ENCODE data around the gene CYP4A22.
"Not testable (repeated sequence)": the region's sequence is repeated elsewhere in the genome, so short reads cannot be mapped to it uniquely, and the experiment has no call there.

Gene CYP4A22

DNA sequence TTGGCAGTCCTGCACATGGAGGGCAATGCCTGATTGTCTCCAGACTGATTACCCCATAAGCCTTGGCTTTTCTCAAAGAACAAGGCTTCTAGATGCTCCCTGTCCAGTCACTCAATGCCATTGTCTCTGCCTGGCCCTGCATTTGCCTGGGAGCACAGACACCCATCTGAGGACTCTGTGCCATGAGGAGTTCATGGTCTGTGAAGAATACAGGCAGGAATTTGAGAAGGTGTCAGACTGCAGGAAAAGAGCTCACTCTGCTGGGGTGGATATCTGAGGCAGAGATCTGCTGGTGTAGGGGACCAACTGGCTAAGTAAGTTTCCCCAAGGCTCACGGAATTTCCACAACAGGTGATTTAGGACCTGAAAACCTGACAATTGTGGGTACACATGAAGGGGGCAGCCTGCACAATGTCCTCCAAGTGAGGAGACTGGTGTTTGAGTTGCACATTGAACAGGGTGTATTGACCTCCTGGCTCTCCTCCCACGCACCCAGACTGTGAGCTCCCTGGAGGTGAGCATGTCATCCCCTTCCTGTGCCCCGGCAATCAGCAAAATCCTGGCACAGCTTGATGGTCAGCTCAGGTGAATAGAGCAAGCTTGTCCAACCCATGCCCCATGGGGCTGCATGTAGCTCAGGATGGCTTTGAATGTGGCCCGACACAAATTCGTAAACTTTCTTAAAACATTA lies 829 bp downstream of the CYP4A22 start:
- no peaks in the 10 kb centered on the region for H3K36me3 Mint-ChIP-seq
- no peaks in the 10 kb centered on the region for H3K9me3 Mint-ChIP-seq (ENCODE audit: low read depth)
- H3K4me3 Mint-ChIP-seq = no peak overlapping the region
- no peak overlapping the region for H3K27ac Mint-ChIP-seq
- no peaks in the 10 kb centered on the region for H3K4me1 Mint-ChIP-seq (ENCODE audit: low read depth)
- peaks cover 5% of the 10 kb centered on the region for H3K27me3 Mint-ChIP-seq

DNA sequence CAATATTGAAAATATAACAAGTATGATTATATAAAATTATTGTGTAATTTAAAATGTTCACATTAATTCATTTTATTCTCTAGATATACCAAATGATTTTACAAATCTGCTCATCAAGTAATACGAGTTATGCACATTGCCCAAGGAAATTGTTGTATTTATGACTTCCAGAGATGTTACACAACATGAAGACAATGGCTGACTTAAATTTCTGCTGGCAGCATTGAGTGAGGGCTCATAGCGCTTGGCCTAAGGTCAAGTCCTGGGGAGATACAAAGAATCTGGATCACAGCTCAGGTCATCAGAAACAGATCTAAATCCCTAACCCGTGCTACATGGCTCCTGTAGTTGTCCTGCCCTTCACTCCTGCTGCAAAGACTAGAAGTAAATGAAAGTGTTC lies 3.1 kb downstream of the CYP4A22 start:
- not testable (repeated sequence) for H3K36me3 Mint-ChIP-seq; H3K4me1 Mint-ChIP-seq (ENCODE audit: low read depth); H3K27me3 Mint-ChIP-seq; H3K27ac Mint-ChIP-seq; H3K9me3 Mint-ChIP-seq (ENCODE audit: low read depth); H3K4me3 Mint-ChIP-seq

DNA sequence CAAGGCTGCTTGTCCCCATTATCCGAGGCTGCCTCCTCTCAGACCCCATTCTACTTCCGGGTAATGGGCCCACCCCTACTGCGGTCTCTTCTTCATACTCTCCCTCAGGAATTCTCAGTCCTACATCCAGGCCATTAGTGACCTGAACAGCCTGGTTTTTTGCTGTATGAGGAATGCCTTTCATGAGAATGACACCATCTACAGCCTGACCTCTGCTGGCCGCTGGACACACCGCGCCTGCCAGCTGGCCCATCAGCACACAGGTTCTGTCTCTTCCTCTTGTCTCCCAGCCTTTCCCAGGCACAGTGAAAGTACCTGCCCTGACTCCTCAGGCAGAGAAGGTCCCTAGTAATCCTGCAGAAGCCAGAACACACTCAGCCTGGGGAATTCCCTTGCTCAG lies 6.4 kb downstream of the CYP4A22 start:
- not testable (repeated sequence) for H3K9me3 Mint-ChIP-seq (ENCODE audit: low read depth); H3K27ac Mint-ChIP-seq; H3K27me3 Mint-ChIP-seq; H3K4me1 Mint-ChIP-seq (ENCODE audit: low read depth); H3K36me3 Mint-ChIP-seq; H3K4me3 Mint-ChIP-seq

DNA sequence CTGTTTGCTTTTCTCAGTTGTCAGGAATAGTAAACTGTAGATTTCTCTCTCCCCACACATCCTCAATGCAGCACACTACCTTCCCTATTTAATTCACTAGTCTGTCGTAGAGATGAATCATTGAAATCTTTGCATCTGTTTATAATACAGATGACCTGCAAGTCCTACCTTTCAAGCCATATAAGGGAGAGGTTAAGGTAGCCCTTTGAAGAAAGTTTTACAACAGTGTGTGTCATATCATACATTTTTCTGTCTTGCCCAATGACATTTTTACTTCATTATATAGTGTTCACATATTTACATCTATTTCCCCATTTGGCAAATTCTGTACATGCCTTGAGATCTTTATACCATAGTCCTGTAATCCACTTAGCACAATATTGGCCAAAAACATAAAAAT lies 9.3 kb downstream of the CYP4A22 start:
- H3K27me3 Mint-ChIP-seq = peaks cover 17% of the 10 kb centered on the region
- H3K27ac Mint-ChIP-seq; H3K9me3 Mint-ChIP-seq (ENCODE audit: low read depth): not testable (repeated sequence)

DNA sequence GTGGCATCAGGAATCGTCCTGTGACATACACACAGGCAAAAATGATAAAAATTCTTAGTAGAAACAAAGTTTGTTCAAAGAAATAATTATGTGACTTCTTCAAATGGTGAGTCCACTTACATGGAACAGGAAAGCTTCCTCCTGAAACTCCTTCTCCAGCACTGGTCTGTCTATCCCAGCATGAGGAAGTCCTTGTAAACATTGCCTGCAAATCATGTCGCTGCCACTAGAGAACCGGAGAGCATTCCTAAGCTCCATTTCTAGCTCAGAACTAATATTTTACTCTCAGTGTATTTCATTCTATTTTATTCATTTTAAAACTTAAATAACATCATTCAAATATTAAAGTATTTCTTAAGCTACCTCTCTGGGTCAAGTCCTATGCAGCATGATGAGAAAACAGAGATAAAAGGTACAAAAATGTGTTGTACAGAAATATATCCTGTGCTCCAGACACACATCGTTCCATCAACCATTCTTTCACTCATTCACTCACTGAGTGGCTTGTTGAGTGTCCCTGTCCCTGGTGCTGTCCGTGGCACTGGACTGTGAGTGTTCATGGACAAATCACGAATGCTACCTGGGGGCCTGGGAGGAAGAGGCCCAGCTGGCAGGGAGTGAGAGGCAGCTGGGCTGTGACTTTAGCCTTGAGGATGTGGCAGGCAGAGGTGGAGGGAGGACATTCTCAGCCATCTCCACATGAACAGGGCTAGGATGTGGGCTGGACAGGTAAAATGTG lies 10.0 kb downstream of the CYP4A22 start:
- H3K27me3 Mint-ChIP-seq = peaks cover 19% of the 10 kb centered on the region
- H3K9me3 Mint-ChIP-seq (ENCODE audit: low read depth) = no peaks in the 10 kb centered on the region
- no peak overlapping the region for H3K4me3 Mint-ChIP-seq
- H3K27ac Mint-ChIP-seq = no peak overlapping the region
- H3K36me3 Mint-ChIP-seq = no peaks in the 10 kb centered on the region
- H3K4me1 Mint-ChIP-seq (ENCODE audit: low read depth) = no peaks in the 10 kb centered on the region

More for the DNA sequence above, 9.3 kb downstream of the CYP4A22 start:
- H3K36me3 Mint-ChIP-seq; H3K4me1 Mint-ChIP-seq (ENCODE audit: low read depth); H3K4me3 Mint-ChIP-seq: not testable (repeated sequence)

DNA sequence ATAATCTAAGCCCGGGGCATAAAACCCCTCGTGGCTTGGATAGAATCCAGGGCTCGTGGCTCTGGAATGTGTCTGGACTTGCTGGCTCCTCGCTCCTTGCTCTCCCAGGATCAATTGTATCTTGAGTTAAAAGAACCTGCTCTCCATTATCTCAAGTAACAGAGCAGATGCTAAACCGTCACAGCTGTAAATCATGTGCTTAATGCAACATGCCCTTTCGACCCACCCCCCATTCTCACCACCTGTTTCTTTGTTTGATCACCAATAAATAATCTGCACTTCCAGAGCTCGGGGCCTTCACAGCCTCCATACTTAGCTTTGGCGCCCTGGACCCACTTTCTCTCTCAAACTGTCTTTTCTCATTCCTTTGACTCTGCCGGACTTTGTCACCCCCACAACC lies 11.9 kb downstream of the CYP4A22 start:
- H3K4me3 Mint-ChIP-seq; H3K27ac Mint-ChIP-seq; H3K4me1 Mint-ChIP-seq (ENCODE audit: low read depth); H3K9me3 Mint-ChIP-seq (ENCODE audit: low read depth); H3K36me3 Mint-ChIP-seq: not testable (repeated sequence)
- peaks cover 21% of the 10 kb centered on the region for H3K27me3 Mint-ChIP-seq

DNA sequence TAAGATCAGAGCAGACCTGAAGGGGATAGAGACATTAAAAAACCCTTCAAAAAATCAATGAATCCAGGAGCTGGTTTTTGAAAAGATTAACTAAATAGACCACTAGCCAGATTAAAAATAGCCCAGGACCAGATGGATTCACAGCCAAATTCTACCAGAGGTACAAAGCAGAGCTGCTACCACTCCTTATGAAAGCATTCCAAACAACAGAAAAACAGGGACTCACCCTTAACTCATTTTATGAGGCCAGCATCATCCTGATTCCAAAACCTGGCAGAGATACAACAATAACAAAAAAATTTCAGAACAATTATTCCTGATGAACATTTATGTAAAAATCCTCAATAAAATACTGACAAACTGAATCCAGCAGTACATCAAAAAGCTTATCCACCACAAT lies 19.2 kb downstream of the CYP4A22 start:
- H3K27ac Mint-ChIP-seq; H3K4me1 Mint-ChIP-seq (ENCODE audit: low read depth); H3K36me3 Mint-ChIP-seq; H3K9me3 Mint-ChIP-seq (ENCODE audit: low read depth); H3K4me3 Mint-ChIP-seq: not testable (repeated sequence)
- H3K27me3 Mint-ChIP-seq = peaks cover 22% of the 10 kb centered on the region

DNA sequence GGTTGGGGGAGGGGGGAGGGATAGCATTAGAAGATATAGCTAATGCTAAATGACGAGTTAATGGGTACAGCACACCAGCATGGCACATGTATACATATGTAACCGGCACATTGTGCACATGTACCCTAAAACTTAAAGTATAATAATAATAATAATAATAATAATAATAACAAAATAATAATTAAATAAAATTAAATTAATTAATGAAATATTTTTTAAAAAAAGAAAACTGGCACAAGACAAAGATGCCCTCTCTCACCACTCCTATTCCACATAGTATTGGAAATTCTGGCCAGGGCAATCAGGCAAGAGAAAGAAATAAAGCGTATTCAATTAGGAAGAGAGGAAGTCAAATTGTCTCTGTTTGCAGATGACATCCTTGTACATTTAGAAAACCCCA lies 20.7 kb downstream of the CYP4A22 start:
- H3K9me3 Mint-ChIP-seq (ENCODE audit: low read depth); H3K4me3 Mint-ChIP-seq; H3K4me1 Mint-ChIP-seq (ENCODE audit: low read depth); H3K36me3 Mint-ChIP-seq; H3K27ac Mint-ChIP-seq: not testable (repeated sequence)
- peaks cover 21% of the 10 kb centered on the region for H3K27me3 Mint-ChIP-seq

DNA sequence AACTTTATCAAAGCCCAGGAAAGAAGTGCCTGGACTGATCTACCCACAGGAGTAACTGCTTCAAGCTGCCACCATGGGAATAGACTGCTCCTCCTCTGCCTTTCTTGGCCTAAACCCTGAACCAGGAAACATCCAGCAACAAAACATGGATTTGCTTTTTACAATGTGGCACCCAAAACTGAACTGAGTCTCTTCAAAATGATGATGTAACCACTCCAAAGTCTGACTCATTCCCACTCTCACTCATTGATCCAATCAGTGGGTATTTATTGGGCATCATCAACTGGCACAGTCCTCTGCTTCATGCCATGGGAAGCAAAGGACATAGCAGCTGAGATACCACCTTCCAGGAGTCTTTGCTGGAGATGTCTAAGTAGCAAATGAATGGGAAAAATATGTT lies 23.5 kb downstream of the CYP4A22 start:
- peaks cover 19% of the 10 kb centered on the region for H3K27me3 Mint-ChIP-seq
- no peaks in the 10 kb centered on the region for H3K9me3 Mint-ChIP-seq (ENCODE audit: low read depth)

DNA sequence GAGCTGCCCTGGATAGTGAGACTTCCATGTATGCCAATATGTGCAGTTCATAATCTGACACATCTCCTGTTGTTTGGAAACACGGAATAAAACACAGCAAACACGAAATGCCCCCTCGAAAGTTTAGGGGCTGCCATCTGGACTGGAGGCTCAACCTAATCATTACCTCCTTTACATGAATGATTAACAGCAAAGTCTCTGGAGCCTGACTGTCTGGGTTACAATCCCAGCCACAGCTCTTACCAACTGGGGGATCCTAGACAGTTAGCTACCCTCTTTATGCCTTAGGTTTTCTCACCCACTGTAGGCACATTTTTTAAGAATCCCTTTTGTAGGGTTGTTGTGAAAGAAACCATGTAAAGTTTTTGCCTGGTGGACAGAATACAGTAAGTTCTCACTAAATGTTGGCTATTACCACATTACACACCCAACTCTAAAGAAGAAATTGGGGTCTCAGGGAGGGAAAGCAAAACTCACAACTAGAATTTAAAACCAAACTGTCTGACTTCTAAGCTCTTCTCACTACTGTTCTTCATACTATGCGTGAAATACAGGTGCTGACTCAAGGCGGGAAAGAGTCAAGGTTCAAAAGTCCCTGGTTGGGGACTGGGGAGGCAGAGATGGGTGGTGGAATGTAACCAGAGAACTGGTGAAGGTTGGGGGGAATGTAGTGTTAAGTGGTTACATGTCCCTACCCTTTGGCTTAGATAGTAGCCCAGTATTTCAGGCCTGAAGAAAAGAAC lies 24.2 kb downstream of the CYP4A22 start:
- Mint-ChIP-seq H3K36me3 (no peaks in the 10 kb centered on the region), H3K4me1 (ENCODE audit: low read depth) (no peaks in the 10 kb centered on the region), H3K27me3 (peaks cover 16% of the 10 kb centered on the region), H3K9me3 (ENCODE audit: low read depth) (no peaks in the 10 kb centered on the region), H3K4me3 (no peak overlapping the region), H3K27ac (no peak overlapping the region)

More for the DNA sequence above, 23.5 kb downstream of the CYP4A22 start:
- Mint-ChIP-seq H3K4me1 (ENCODE audit: low read depth) (no peaks in the 10 kb centered on the region), H3K27ac (no peak overlapping the region), H3K4me3 (no peak overlapping the region), H3K36me3 (no peaks in the 10 kb centered on the region)

DNA sequence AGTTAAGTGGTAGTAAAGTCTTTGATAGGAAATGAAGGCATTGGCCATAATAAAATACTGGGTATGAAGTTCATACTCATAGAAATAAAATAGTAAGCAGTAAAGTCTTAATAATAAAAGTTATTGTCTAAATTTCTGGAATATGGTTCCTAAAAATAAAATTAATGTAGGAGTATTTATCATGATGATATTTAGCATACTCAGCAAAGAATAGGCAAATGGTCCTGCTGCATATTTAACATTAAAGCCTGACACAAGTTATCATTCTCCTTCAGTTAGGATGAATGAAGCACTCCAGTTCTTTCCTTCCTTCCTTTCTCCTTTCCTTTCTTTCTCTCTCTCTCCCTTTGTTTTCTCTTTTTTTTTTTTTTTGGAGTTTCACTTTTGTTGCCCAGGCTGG lies 27.3 kb downstream of the CYP4A22 start:
- H3K27ac Mint-ChIP-seq = no peak overlapping the region

DNA sequence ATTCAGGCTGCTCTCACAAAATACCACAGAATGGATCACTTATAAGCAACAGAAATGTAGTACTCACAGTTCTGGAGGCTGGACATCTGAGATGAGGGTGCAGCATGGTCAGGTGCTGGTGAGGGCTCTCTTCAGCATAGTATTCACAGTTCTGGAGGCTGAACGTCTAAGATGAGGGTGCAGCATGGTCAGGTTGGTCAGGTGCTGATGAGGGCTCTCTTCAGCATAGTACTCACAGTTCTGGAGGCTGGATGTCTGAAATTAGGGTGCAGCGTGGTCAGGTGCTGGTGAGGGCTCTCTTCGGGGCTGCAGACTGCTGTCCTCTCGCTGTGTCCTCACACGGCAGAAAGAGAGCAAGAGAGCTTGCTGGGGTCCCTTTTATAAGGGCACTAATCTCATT lies 35.5 kb downstream of the CYP4A22 start:
- Mint-ChIP-seq H3K4me1 (ENCODE audit: low read depth) (peaks cover 2% of the 10 kb centered on the region), H3K27ac (no peak overlapping the region), H3K9me3 (ENCODE audit: low read depth) (no peaks in the 10 kb centered on the region), H3K4me3 (no peak overlapping the region), H3K36me3 (no peaks in the 10 kb centered on the region), H3K27me3 (peaks cover 33% of the 10 kb centered on the region)

More for the DNA sequence above, 27.3 kb downstream of the CYP4A22 start:
- no peaks in the 10 kb centered on the region for H3K4me1 Mint-ChIP-seq (ENCODE audit: low read depth)
- no peak overlapping the region for H3K4me3 Mint-ChIP-seq
- H3K9me3 Mint-ChIP-seq (ENCODE audit: low read depth) = no peaks in the 10 kb centered on the region
- H3K27me3 Mint-ChIP-seq = peaks cover 24% of the 10 kb centered on the region
- H3K36me3 Mint-ChIP-seq = no peaks in the 10 kb centered on the region

DNA sequence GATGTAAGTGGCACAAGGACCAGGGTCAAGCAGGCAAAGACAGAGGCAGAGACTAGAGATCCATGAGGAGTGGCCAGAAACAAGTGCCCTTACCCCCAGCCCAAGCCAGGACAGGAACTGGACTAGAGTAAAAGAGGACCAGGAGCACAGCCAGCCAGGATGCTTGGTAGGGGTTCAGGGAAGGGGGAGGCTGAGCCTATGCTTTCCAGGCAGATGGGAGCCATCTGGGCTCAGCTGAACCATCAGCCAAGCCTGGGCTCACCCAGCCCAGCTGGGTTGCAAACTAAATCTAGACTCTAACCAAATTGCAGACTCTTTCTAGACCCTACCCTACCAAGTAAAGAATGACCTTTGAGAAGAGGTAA lies 37.4 kb downstream of the CYP4A22 start:
- Mint-ChIP-seq H3K27me3 (peaks cover 34% of the 10 kb centered on the region), H3K9me3 (ENCODE audit: low read depth) (no peaks in the 10 kb centered on the region), H3K4me3 (no peak overlapping the region), H3K36me3 (no peaks in the 10 kb centered on the region), H3K4me1 (ENCODE audit: low read depth) (peaks cover 9% of the 10 kb centered on the region), H3K27ac (no peak overlapping the region)

DNA sequence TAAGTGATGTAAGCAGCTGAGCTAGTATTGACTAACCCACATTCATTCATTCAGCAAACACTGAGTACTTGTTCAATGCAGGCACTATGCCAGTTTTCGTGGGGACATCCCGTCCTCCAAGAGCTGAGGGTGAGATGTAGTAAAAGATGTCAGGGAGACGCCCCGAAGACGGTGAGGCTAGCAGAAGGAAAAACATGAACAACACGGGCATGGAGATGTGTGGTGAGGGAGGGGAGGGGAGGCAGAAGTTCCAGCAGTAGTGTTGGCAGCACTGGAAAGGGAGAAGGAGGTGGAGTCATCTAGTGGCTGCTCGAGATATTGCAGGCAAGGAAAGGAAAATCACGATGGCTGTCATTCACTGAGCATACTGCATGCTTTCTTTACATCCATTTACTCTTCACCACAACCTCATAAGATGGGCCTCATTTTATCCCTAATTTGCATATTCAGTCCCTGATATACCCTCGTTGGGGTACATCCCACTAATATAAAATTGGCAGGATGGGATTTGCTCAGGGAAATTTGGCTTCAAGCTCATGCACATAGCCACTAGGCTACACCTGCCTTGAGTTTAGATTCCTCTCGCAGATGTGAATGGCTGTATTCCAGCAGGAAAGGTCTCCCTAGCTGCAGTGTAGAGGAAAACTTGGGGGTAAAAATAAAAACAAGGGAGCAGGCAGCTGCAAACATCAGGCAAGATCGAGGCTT lies 38.1 kb downstream of the CYP4A22 start:
- H3K36me3 Mint-ChIP-seq = no peaks in the 10 kb centered on the region
- no peaks in the 10 kb centered on the region for H3K9me3 Mint-ChIP-seq (ENCODE audit: low read depth)
- peaks cover 33% of the 10 kb centered on the region for H3K27me3 Mint-ChIP-seq
- H3K27ac Mint-ChIP-seq = no peak overlapping the region
- peaks cover 11% of the 10 kb centered on the region for H3K4me1 Mint-ChIP-seq (ENCODE audit: low read depth)
- H3K4me3 Mint-ChIP-seq = no peak overlapping the region

DNA sequence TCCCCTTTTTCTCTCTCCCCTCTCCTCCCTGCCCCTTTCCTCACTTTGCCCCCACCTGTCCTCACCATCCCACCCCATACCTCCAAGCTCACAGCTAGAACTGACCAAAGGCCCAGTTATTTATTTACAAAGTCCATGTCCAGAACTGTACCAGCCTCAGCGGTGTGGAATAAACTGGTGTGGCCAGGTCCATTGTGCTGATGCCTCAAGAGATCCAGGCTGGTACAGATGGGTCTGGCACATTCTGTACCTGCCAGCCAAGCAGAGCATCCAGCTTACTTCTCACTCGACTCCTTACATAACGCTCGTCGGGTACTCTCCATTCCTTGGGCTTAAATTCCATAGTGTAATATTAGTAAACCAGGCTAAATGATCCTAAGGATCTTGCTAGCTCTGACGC lies 40.8 kb downstream of the CYP4A22 start:
- no peaks in the 10 kb centered on the region for H3K36me3 Mint-ChIP-seq
- no peaks in the 10 kb centered on the region for H3K9me3 Mint-ChIP-seq (ENCODE audit: low read depth)
- no peak overlapping the region for H3K27ac Mint-ChIP-seq
- no peak overlapping the region for H3K4me3 Mint-ChIP-seq
- peaks cover 11% of the 10 kb centered on the region for H3K4me1 Mint-ChIP-seq (ENCODE audit: low read depth)
- peaks cover 34% of the 10 kb centered on the region for H3K27me3 Mint-ChIP-seq
